ENCODE results near the gene ANXA2.

Gene ANXA2

DNA sequence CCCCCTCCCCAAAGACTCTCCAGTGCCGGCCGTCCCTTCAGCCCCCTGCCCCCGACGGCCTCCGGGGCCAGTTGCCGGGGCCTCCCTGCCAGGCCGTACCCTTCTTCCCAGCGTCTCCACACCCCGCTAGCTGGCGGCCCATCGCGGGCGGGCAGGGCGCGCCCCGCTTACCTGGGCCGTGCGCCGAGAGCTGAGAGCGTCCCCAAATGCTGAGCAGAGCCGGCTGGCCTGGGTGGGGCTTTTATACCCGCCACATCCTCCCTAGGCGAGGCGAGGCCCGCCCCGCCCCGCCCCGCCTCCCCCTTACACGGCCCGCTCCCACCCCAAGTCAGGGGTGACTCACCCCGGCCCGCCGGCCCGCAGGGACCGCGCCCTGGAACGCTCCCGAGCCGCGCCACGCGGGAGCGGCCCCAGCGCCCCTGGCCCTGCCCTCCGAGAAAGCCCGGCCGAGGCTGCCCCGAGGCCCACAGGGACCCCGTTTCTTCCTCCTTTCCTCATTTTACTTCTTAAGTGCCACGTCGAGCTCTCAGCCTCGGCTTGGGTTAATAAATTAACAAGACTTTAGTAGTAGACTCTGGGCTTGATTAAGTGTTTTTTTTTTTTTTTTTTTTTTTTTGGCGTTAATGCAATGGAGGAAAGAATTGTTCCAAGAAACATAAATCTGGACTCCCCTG is at the start of gene ANXA2:
ANXA2 (minus strand) TSS at position 215 of the 674 bp plus-strand sequence. CDS start 11,911 bp downstream, outside the sequence.
- H3K79me2 ChIP-seq: peaks cover 2% of the 10 kb centered on the region
- H3K4me1 ChIP-seq: no peaks in the 10 kb centered on the region
- no peaks in the 10 kb centered on the region for H3K36me3 ChIP-seq (ENCODE audit: control insufficient read depth, insufficient read depth, low read length)
- peak within 1 kb of the TSS; percentile 75 for H3K27ac ChIP-seq
- no peaks in the 10 kb centered on the region for H3K27me3 ChIP-seq (ENCODE audit: control insufficient read depth, insufficient read depth, low read length)
- TF ChIP-seq, protein P1, sequence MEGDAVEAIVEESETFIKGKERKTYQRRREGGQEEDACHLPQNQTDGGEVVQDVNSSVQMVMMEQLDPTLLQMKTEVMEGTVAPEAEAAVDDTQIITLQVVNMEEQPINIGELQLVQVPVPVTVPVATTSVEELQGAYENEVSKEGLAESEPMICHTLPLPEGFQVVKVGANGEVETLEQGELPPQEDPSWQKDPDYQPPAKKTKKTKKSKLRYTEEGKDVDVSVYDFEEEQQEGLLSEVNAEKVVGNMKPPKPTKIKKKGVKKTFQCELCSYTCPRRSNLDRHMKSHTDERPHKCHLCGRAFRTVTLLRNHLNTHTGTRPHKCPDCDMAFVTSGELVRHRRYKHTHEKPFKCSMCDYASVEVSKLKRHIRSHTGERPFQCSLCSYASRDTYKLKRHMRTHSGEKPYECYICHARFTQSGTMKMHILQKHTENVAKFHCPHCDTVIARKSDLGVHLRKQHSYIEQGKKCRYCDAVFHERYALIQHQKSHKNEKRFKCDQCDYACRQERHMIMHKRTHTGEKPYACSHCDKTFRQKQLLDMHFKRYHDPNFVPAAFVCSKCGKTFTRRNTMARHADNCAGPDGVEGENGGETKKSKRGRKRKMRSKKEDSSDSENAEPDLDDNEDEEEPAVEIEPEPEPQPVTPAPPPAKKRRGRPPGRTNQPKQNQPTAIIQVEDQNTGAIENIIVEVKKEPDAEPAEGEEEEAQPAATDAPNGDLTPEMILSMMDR (IDR thresholded peaks at IDR 0.05): no peak
- H3K4me2 ChIP-seq (ENCODE audit: low read length): peak within 1 kb of the TSS; percentile 83
- no peaks in the 10 kb centered on the region for H3K9me3 ChIP-seq (ENCODE audit: control insufficient read depth, low read length)
- peak within 1 kb of the TSS; percentile 1 for H3K9ac ChIP-seq
- H2AFZ ChIP-seq: peak within 1 kb of the TSS; percentile 78
- H3K4me3 ChIP-seq (ENCODE audit: low read depth, low read length): peak within 1 kb of the TSS; percentile 63

DNA sequence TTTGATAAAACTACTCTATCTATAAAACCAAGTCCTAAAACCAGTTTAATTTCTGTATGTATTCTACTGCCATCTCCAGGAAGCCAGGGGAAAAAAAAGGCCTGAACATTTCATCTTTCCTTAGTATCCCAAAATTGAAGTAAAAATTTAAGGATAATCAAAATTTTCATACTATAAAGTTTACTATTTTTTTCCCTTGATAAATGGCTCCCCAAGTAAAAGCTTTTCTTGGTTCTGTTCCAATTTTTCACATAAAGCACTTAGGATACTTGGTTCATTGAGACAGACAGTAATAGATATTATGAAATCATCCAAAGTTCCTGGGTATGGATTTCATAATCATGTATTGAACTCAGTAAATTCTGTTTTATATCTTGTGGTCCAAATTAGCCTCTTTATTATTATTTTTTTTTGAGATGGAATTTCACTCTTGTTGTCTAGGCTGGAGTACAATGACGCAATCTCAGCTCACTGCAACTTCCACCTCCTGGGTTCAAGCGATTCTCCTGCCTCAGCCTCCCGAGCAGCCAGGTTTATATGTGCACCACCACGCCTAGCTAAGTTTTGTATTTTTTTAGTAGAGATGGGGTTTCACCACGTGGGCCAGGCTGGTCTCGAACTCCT is 46.6 kb upstream of the ANXA2 start:
- no peak overlapping the region for H3K4me2 ChIP-seq (ENCODE audit: low read length)
- H3K9me3 ChIP-seq (ENCODE audit: control insufficient read depth, low read length): no peaks in the 10 kb centered on the region
- TF ChIP-seq, protein P1 (IDR thresholded peaks at IDR 0.05): peak; percentile 37
- H3K9ac ChIP-seq: no peak overlapping the region
- H3K4me3 ChIP-seq (ENCODE audit: low read depth, low read length): no peak overlapping the region
- H3K79me2 ChIP-seq: no peaks in the 10 kb centered on the region
- H2AFZ ChIP-seq: no peak overlapping the region
- H3K27me3 ChIP-seq (ENCODE audit: control insufficient read depth, insufficient read depth, low read length): no peaks in the 10 kb centered on the region
- no peaks in the 10 kb centered on the region for H3K4me1 ChIP-seq
- H3K27ac ChIP-seq: no peak overlapping the region
- H3K36me3 ChIP-seq (ENCODE audit: control insufficient read depth, insufficient read depth, low read length): no peaks in the 10 kb centered on the region

DNA sequence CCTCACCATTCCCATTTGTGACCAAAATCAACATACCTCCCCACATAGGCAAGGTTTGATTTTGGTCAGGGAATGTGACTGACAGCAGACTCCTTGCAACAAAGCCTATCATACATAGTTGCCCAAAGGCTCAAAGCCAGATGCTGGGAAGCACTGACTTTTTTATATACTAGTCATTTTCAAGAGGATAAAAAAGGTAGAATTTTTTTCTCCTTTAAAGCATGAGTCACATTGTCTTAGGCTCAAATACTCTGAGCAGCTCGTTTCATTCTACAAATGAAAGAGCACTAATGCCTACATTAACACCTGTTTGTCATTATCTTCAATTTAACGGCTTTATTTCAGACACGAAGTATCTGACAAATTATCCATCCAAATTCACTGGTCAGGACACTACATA is 45.0 kb upstream of the ANXA2 start:
- TF ChIP-seq, protein P1 (IDR thresholded peaks at IDR 0.05): no peak
- no peak overlapping the region for H3K9ac ChIP-seq
- no peaks in the 10 kb centered on the region for H3K9me3 ChIP-seq (ENCODE audit: control insufficient read depth, low read length)
- H3K27ac ChIP-seq: no peak overlapping the region
- H2AFZ ChIP-seq: no peak overlapping the region
- H3K36me3 ChIP-seq (ENCODE audit: control insufficient read depth, insufficient read depth, low read length): no peaks in the 10 kb centered on the region
- no peak overlapping the region for H3K4me2 ChIP-seq (ENCODE audit: low read length)
- no peaks in the 10 kb centered on the region for H3K4me1 ChIP-seq
- H3K79me2 ChIP-seq: no peaks in the 10 kb centered on the region
- no peaks in the 10 kb centered on the region for H3K27me3 ChIP-seq (ENCODE audit: control insufficient read depth, insufficient read depth, low read length)
- H3K4me3 ChIP-seq (ENCODE audit: low read depth, low read length): no peak overlapping the region

DNA sequence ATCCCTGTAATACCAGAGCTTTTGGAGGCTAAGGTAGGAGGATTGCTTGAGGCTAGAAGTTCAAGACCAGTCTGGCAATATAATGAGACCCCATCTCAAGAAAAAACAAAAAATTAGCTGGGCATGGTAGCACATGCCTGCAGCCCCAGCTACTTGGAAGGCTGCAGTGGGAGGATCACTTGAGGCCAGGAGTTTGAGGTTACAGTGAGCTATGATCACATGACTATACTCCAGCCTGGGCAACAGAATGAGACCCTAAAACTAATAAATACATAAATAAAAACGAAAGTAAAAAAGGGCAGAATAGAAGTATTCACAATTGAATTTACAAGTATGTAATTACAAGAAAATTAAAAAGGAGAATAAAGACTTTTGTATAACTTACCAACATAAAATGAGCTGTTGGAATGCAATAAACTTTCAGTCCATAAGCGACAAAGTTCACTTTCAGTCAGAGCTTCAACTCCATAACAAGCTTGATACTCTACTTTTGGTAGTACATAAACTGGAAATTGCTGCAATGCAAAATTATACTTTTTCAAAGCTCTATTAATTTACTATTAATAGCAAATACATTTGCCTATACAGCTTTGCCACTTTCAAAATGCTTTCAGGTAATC is 44.4 kb upstream of the ANXA2 start:
- TF ChIP-seq, protein P1 (IDR thresholded peaks at IDR 0.05): no peak
- Histone ChIP-seq H3K4me3 (ENCODE audit: low read depth, low read length) (no peak overlapping the region), H3K9ac (no peak overlapping the region), H3K36me3 (ENCODE audit: control insufficient read depth, insufficient read depth, low read length) (no peaks in the 10 kb centered on the region), H3K9me3 (ENCODE audit: control insufficient read depth, low read length) (no peaks in the 10 kb centered on the region), H3K27me3 (ENCODE audit: control insufficient read depth, insufficient read depth, low read length) (no peaks in the 10 kb centered on the region), H2AFZ (no peak overlapping the region), H3K4me2 (ENCODE audit: low read length) (no peak overlapping the region), H3K4me1 (no peaks in the 10 kb centered on the region), H3K79me2 (no peaks in the 10 kb centered on the region), H3K27ac (no peak overlapping the region)

All from parathyroid adenoma (tissue), 2 donors.